ENCODE results near the gene NTRK2. TPM values are rescaled to one million over a fixed set of nuclear protein-coding genes. Genes with fewer than 3 reads are reported as not detected.
A peak's percentile ranks its signal among the peaks of the same experiment; 100 is the strongest.

Gene NTRK2
- total RNA-seq, 2 experiments from 2014 or later = not detected

GRCh38 chr9:84756731-84757130, 87.2 kb downstream of the NTRK2 start:
- POLR2A ChIA-PET = no interaction called here
- H3K36me3 Mint-ChIP-seq = no peaks in the 10 kb centered on the region
- H3K27ac Mint-ChIP-seq = no peak overlapping the region
- peaks cover 10% of the 10 kb centered on the region for H3K4me1 Mint-ChIP-seq
- no peak overlapping the region for H3K4me3 Mint-ChIP-seq
- peaks cover 5% of the 10 kb centered on the region for H3K27me3 Mint-ChIP-seq
- no peak for DNase-seq
- no peak for ATAC-seq (ENCODE audit: low read depth)
- no peaks in the 10 kb centered on the region for H3K9me3 Mint-ChIP-seq

DNA sequence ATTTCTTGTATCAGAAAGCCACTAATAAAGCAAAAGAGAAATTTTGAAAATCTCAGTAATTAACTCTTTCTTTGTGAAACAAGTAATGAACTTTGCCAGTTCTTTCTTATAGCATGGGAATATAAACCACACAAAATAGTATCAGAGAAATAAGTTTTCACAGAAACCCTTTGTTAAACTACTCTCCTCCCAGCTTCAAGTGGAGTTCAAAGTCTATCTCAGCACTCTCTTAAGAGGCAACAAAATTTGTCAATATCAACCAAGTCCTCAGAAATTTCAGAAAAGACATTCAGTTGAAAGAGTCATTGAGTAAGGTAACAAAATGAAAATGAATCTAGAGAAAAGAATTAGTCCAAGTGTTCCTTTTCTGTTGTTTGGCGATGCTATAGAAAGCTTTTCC, 89.3 kb downstream of the NTRK2 start:
- H3K4me1 Mint-ChIP-seq = peaks cover 10% of the 10 kb centered on the region
- DNase-seq (no peak), ATAC-seq (ENCODE audit: low read depth) (no peak)
- H3K4me3 Mint-ChIP-seq = peak overlapping the region; percentile 37
- no peaks in the 10 kb centered on the region for H3K9me3 Mint-ChIP-seq
- H3K27me3 Mint-ChIP-seq = no peaks in the 10 kb centered on the region
- POLR2A ChIA-PET = no interaction called here
- no peaks in the 10 kb centered on the region for H3K36me3 Mint-ChIP-seq
- peak overlapping the region; percentile 21 for H3K27ac Mint-ChIP-seq

GRCh38 chr9:84759300-84759750, 89.8 kb downstream of the NTRK2 start:
- peak overlapping the region; percentile 37 for H3K4me3 Mint-ChIP-seq
- no peak for ATAC-seq (ENCODE audit: low read depth)
- H3K27ac Mint-ChIP-seq = peak overlapping the region; percentile 21
- no peak for DNase-seq
- H3K27me3 Mint-ChIP-seq = no peaks in the 10 kb centered on the region
- no peaks in the 10 kb centered on the region for H3K36me3 Mint-ChIP-seq
- no peaks in the 10 kb centered on the region for H3K9me3 Mint-ChIP-seq
- POLR2A ChIA-PET = no interaction called here
- peaks cover 10% of the 10 kb centered on the region for H3K4me1 Mint-ChIP-seq

- Mint-ChIP-seq H3K27ac (no peak overlapping the region), H3K9me3 (no peaks in the 10 kb centered on the region), H3K4me1 (peaks cover 10% of the 10 kb centered on the region), H3K36me3 (no peaks in the 10 kb centered on the region), H3K4me3 (no peak overlapping the region), H3K27me3 (no peaks in the 10 kb centered on the region)
- no peak for ATAC-seq (ENCODE audit: low read depth)
- no peak for DNase-seq
- POLR2A ChIA-PET = no interaction called here
Observed at GRCh38 chr9:84759804-84760203, 90.3 kb downstream of the NTRK2 start.

DNA sequence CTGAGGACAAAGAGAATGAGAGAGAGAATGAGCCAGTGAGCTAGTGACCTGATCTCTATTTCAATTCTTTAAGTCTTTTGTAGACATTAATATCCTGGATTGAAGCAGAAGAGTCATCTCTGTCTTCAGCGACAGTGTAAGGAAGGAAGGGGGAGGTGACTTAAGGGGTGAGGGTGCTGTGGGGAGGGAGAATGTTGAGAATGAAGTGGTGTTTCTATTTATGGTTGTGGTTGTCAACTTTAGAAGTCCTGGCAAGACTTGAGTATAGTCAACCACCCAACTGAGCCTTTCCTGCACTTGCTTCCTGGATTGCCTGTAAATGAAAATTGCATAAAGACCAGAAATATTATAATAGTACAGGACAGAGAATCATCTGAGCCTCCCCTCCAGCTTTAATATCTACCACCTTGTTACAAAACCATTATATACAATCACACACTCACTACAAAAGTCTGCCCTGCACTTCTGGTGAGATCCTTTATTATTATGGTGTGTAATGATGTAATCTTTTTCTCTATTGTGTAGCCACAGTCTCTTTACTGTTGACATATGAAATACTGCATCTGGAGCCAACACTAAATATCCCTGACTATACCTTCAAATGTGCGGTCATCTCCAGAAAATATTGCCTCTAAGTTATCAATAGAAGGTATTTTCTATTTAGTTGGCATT, 91.7 kb downstream of the NTRK2 start:
- no peaks in the 10 kb centered on the region for H3K36me3 Mint-ChIP-seq
- H3K4me1 Mint-ChIP-seq = peaks cover 10% of the 10 kb centered on the region
- H3K9me3 Mint-ChIP-seq = no peaks in the 10 kb centered on the region
- no peak for DNase-seq
- H3K27me3 Mint-ChIP-seq = no peaks in the 10 kb centered on the region
- H3K27ac Mint-ChIP-seq = peak overlapping the region; percentile 12
- POLR2A ChIA-PET = no interaction called here
- no peak overlapping the region for H3K4me3 Mint-ChIP-seq
- ATAC-seq (ENCODE audit: low read depth) = peak; percentile 45

GRCh38 chr9:84772511-84772910, 103.0 kb downstream of the NTRK2 start:
- Mint-ChIP-seq H3K27me3 (peaks cover 4% of the 10 kb centered on the region), H3K36me3 (no peaks in the 10 kb centered on the region), H3K4me1 (no peaks in the 10 kb centered on the region), H3K27ac (no peak overlapping the region), H3K4me3 (no peak overlapping the region), H3K9me3 (no peaks in the 10 kb centered on the region)
- POLR2A ChIA-PET = no interaction called here
- ATAC-seq (ENCODE audit: low read depth) = no peak
- no peak for DNase-seq

DNA sequence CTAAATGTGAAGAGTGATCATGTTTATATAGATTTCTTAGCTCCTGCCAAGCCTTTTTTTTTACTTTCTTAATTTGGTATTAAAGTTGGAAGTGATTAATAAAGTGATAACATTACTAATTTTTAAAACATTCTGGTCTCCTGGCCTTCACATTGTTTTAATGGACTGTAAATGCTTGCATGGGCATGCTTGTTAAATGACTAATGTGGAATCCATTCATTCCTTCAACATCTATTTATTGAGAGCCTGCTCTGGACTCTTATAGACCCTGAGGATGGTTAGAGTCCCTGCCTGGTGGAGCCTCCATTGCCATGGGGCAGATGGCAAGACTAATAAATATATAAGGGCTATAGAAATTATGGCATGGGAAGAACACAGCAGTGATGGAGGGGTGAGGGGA, 103.5 kb downstream of the NTRK2 start:
- no peak for DNase-seq
- no peaks in the 10 kb centered on the region for H3K4me1 Mint-ChIP-seq
- POLR2A ChIA-PET = no interaction called here
- no peak for ATAC-seq (ENCODE audit: low read depth)
- no peak overlapping the region for H3K27ac Mint-ChIP-seq
- no peaks in the 10 kb centered on the region for H3K9me3 Mint-ChIP-seq
- H3K4me3 Mint-ChIP-seq = no peak overlapping the region
- H3K36me3 Mint-ChIP-seq = no peaks in the 10 kb centered on the region
- peaks cover 4% of the 10 kb centered on the region for H3K27me3 Mint-ChIP-seq

GRCh38 chr9:84775056-84775643, 105.6 kb downstream of the NTRK2 start:
- ATAC-seq (ENCODE audit: low read depth) = no peak
- DNase-seq = no peak
- POLR2A ChIA-PET = no interaction called here
- no peaks in the 10 kb centered on the region for H3K36me3 Mint-ChIP-seq
- H3K4me3 Mint-ChIP-seq = no peak overlapping the region
- no peaks in the 10 kb centered on the region for H3K9me3 Mint-ChIP-seq
- H3K27ac Mint-ChIP-seq = no peak overlapping the region
- H3K4me1 Mint-ChIP-seq = no peaks in the 10 kb centered on the region
- H3K27me3 Mint-ChIP-seq = peaks cover 6% of the 10 kb centered on the region

DNA sequence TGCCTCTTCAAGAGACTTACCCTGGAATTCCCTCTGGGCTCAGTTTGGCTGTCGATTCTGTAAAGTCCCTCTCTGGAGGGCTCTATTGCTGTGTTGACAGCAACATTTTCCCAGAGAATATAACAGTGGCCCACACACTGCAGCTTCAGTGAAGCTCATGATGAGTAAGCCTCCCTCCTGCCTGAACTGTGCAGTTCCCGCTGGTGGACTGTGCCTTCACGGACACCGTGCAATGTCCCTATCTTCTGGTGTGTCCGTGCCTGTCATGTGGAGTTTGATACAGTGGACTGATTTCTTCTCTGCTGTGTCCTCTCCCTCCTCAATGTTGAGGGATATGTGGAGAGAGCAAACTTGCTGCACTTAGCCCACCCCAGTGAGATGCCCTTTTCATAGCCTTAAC, 109.0 kb downstream of the NTRK2 start:
- no peaks in the 10 kb centered on the region for H3K36me3 Mint-ChIP-seq
- DNase-seq (no peak), ATAC-seq (ENCODE audit: low read depth) (no peak)
- no peaks in the 10 kb centered on the region for H3K4me1 Mint-ChIP-seq
- H3K27me3 Mint-ChIP-seq = peaks cover 8% of the 10 kb centered on the region
- no peaks in the 10 kb centered on the region for H3K9me3 Mint-ChIP-seq
- POLR2A ChIA-PET = no interaction called here
- H3K4me3 Mint-ChIP-seq = no peak overlapping the region
- H3K27ac Mint-ChIP-seq = no peak overlapping the region

DNA sequence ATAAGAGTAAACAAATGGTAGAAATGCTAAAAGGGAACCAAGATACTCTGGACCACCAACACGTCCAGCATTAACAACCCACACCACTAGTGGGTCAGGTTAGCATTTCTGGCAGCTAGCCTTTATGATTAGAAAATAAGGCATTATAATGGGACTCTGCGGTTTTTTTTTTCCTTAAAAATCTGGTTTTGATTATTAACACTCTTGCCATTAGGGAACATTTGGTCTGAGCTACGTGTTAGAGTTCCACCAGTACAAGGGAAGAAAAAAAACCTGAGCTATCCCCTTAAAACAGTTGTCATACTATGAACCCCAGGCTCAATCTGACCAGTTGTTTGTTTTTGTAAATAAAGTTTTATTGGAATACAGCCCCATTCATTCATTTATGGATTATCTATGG, 110.4 kb downstream of the NTRK2 start:
- H3K9me3 Mint-ChIP-seq = no peaks in the 10 kb centered on the region
- H3K4me1 Mint-ChIP-seq = no peaks in the 10 kb centered on the region
- POLR2A ChIA-PET = no interaction called here
- no peaks in the 10 kb centered on the region for H3K36me3 Mint-ChIP-seq
- H3K4me3 Mint-ChIP-seq = no peak overlapping the region
- no peak overlapping the region for H3K27ac Mint-ChIP-seq
- ATAC-seq (ENCODE audit: low read depth) (no peak), DNase-seq (no peak)
- peaks cover 4% of the 10 kb centered on the region for H3K27me3 Mint-ChIP-seq

- Mint-ChIP-seq H3K4me1 (no peaks in the 10 kb centered on the region), H3K27ac (no peak overlapping the region), H3K27me3 (peaks cover 4% of the 10 kb centered on the region), H3K9me3 (no peaks in the 10 kb centered on the region), H3K36me3 (no peaks in the 10 kb centered on the region), H3K4me3 (no peak overlapping the region)
- DNase-seq (no peak), ATAC-seq (ENCODE audit: low read depth) (no peak)
- POLR2A ChIA-PET = no interaction called here
Observed at GRCh38 chr9:84780385-84780784, 110.9 kb downstream of the NTRK2 start.

GRCh38 chr9:84781458-84781857, 111.9 kb downstream of the NTRK2 start:
- no peaks in the 10 kb centered on the region for H3K36me3 Mint-ChIP-seq
- POLR2A ChIA-PET = no interaction called here
- peaks cover 4% of the 10 kb centered on the region for H3K27me3 Mint-ChIP-seq
- DNase-seq (no peak), ATAC-seq (ENCODE audit: low read depth) (no peak)
- H3K27ac Mint-ChIP-seq = no peak overlapping the region
- H3K4me3 Mint-ChIP-seq = no peak overlapping the region
- H3K4me1 Mint-ChIP-seq = no peaks in the 10 kb centered on the region
- H3K9me3 Mint-ChIP-seq = no peaks in the 10 kb centered on the region

GRCh38 chr9:84781931-84782866, 112.7 kb downstream of the NTRK2 start:
- POLR2A ChIA-PET = no interaction called here
- peaks cover 4% of the 10 kb centered on the region for H3K27me3 Mint-ChIP-seq
- no peaks in the 10 kb centered on the region for H3K4me1 Mint-ChIP-seq
- DNase-seq (no peak), ATAC-seq (ENCODE audit: low read depth) (no peak)
- no peaks in the 10 kb centered on the region for H3K9me3 Mint-ChIP-seq
- H3K4me3 Mint-ChIP-seq = no peak overlapping the region
- H3K36me3 Mint-ChIP-seq = no peaks in the 10 kb centered on the region
- no peak overlapping the region for H3K27ac Mint-ChIP-seq
